ENCODE data around the gene JTB. TPM values are rescaled to one million over a fixed set of nuclear protein-coding genes. Genes with fewer than 3 reads are reported as not detected.

The JTB gene
- total RNA-seq, 2 donors from 2014 or later = 88.1 to 90.3 TPM

GRCh38 chr1:153942766-153943549 lies 34.5 kb downstream of the JTB start:
- Mint-ChIP-seq H3K36me3 (ENCODE audit: low read depth) (peaks cover 7% of the 10 kb centered on the region), H3K27me3 (no peaks in the 10 kb centered on the region), H3K4me3 (no peak overlapping the region), H3K27ac (peak overlapping the region; percentile 94), H3K4me1 (peaks cover 39% of the 10 kb centered on the region)
- no peaks in the 10 kb centered on the region for H3K9me3 ChIP-seq (ENCODE audit: control insufficient read depth, low read length, poor library complexity, severe bottlenecking)
- DNase-seq = no peak
- no peak for ATAC-seq

- peaks cover 37% of the 10 kb centered on the region for H3K4me1 Mint-ChIP-seq
- peaks cover 7% of the 10 kb centered on the region for H3K36me3 Mint-ChIP-seq (ENCODE audit: low read depth)
- H3K27ac Mint-ChIP-seq = peak overlapping the region; percentile 94
- H3K9me3 ChIP-seq (ENCODE audit: control insufficient read depth, low read length, poor library complexity, severe bottlenecking) = no peaks in the 10 kb centered on the region
- peak overlapping the region; percentile 7 for H3K4me3 Mint-ChIP-seq
- ATAC-seq = no peak
- H3K27me3 Mint-ChIP-seq = no peaks in the 10 kb centered on the region
- no peak for DNase-seq
Observed at GRCh38 chr1:153941826-153942725, 35.4 kb downstream of the JTB start.

GRCh38 chr1:153940756-153941155 lies 36.7 kb downstream of the JTB start:
- Mint-ChIP-seq H3K27ac (no peak overlapping the region), H3K4me1 (peaks cover 35% of the 10 kb centered on the region), H3K4me3 (no peak overlapping the region), H3K27me3 (no peaks in the 10 kb centered on the region), H3K36me3 (ENCODE audit: low read depth) (peaks cover 7% of the 10 kb centered on the region)
- ATAC-seq = no peak
- H3K9me3 ChIP-seq (ENCODE audit: control insufficient read depth, low read length, poor library complexity, severe bottlenecking) = no peaks in the 10 kb centered on the region
- DNase-seq = no peak

GRCh38 chr1:153939476-153939875 lies 38.0 kb downstream of the JTB start:
- H3K27ac Mint-ChIP-seq = peak overlapping the region; percentile 29
- peaks cover 29% of the 10 kb centered on the region for H3K4me1 Mint-ChIP-seq
- H3K4me3 Mint-ChIP-seq = no peak overlapping the region
- no peak for ATAC-seq
- H3K36me3 Mint-ChIP-seq (ENCODE audit: low read depth) = peaks cover 6% of the 10 kb centered on the region
- DNase-seq = no peak
- H3K9me3 ChIP-seq (ENCODE audit: control insufficient read depth, low read length, poor library complexity, severe bottlenecking) = no peaks in the 10 kb centered on the region
- no peaks in the 10 kb centered on the region for H3K27me3 Mint-ChIP-seq

DNA sequence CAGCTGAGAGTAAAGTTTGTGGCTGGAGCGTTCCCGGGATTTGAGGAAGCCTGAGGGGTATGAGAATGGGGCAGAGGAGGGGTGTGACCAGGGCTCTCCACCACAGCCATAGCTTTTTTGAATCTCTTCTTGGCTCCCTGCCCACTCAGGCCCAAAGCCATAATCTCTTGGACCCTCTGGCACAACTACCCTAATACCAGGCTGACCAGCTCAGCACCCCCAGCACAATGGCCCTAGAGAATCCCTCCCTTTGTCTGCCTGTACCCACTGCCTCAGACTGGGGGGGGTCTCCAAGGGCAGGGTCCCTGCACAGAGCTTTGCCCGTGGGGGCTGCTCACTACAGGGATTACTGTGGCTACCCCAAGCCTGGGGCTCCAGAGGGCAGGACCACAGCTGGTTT lies 38.5 kb downstream of the JTB start:
- H3K27ac Mint-ChIP-seq = peak overlapping the region; percentile 66
- peaks cover 8% of the 10 kb centered on the region for H3K36me3 Mint-ChIP-seq (ENCODE audit: low read depth)
- no peak for DNase-seq
- H3K4me3 Mint-ChIP-seq = no peak overlapping the region
- no peaks in the 10 kb centered on the region for H3K27me3 Mint-ChIP-seq
- no peaks in the 10 kb centered on the region for H3K9me3 ChIP-seq (ENCODE audit: control insufficient read depth, low read length, poor library complexity, severe bottlenecking)
- no peak for ATAC-seq
- H3K4me1 Mint-ChIP-seq = peaks cover 27% of the 10 kb centered on the region

- Mint-ChIP-seq H3K36me3 (ENCODE audit: low read depth) (peaks cover 8% of the 10 kb centered on the region), H3K27ac (peak overlapping the region; percentile 49), H3K4me1 (peaks cover 15% of the 10 kb centered on the region), H3K27me3 (no peaks in the 10 kb centered on the region), H3K4me3 (no peak overlapping the region)
- H3K9me3 ChIP-seq (ENCODE audit: control insufficient read depth, low read length, poor library complexity, severe bottlenecking) = no peaks in the 10 kb centered on the region
- no peak for DNase-seq
- ATAC-seq = no peak
Observed at GRCh38 chr1:153937331-153937730, 40.1 kb downstream of the JTB start.

- H3K27me3 Mint-ChIP-seq = no peaks in the 10 kb centered on the region
- DNase-seq (no peak), ATAC-seq (no peak)
- H3K4me3 Mint-ChIP-seq = no peak overlapping the region
- H3K4me1 Mint-ChIP-seq = peaks cover 13% of the 10 kb centered on the region
- H3K9me3 ChIP-seq (ENCODE audit: control insufficient read depth, low read length, poor library complexity, severe bottlenecking) = no peaks in the 10 kb centered on the region
- no peak overlapping the region for H3K27ac Mint-ChIP-seq
- peaks cover 8% of the 10 kb centered on the region for H3K36me3 Mint-ChIP-seq (ENCODE audit: low read depth)
Observed at GRCh38 chr1:153936011-153936802, 41.3 kb downstream of the JTB start.

GRCh38 chr1:153934746-153935145 lies 42.7 kb downstream of the JTB start:
- peaks cover 4% of the 10 kb centered on the region for H3K36me3 Mint-ChIP-seq (ENCODE audit: low read depth)
- no peak overlapping the region for H3K4me3 Mint-ChIP-seq
- H3K9me3 ChIP-seq (ENCODE audit: control insufficient read depth, low read length, poor library complexity, severe bottlenecking) = no peaks in the 10 kb centered on the region
- H3K27me3 Mint-ChIP-seq = no peaks in the 10 kb centered on the region
- DNase-seq = no peak
- H3K27ac Mint-ChIP-seq = peak overlapping the region; percentile 21
- H3K4me1 Mint-ChIP-seq = peaks cover 10% of the 10 kb centered on the region
- no peak for ATAC-seq

DNA sequence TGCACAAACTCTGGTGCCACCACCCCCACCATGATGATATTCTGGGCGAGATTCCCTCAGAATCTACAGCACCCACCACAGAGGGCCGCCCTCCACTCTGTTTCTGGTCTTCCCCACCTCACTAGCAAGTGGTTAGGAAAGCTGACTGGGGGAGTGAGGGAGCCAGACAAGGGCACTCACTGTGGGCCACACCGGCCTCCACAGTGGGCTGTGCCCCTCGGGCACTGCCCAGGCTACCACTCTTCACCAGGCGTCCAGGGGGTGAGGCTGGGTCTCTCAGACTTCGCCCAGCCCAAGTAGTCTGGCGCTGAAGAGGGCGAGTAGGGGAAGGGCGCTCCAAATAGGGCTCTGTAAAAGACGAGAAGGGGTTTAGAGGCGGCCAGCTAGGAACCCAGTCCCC lies 43.5 kb downstream of the JTB start:
- no peak overlapping the region for H3K4me3 Mint-ChIP-seq
- H3K9me3 ChIP-seq (ENCODE audit: control insufficient read depth, low read length, poor library complexity, severe bottlenecking) = no peaks in the 10 kb centered on the region
- H3K4me1 Mint-ChIP-seq = peaks cover 12% of the 10 kb centered on the region
- no peaks in the 10 kb centered on the region for H3K27me3 Mint-ChIP-seq
- peaks cover 4% of the 10 kb centered on the region for H3K36me3 Mint-ChIP-seq (ENCODE audit: low read depth)
- no peak for ATAC-seq
- DNase-seq = no peak
- H3K27ac Mint-ChIP-seq = peak overlapping the region; percentile 21

DNA sequence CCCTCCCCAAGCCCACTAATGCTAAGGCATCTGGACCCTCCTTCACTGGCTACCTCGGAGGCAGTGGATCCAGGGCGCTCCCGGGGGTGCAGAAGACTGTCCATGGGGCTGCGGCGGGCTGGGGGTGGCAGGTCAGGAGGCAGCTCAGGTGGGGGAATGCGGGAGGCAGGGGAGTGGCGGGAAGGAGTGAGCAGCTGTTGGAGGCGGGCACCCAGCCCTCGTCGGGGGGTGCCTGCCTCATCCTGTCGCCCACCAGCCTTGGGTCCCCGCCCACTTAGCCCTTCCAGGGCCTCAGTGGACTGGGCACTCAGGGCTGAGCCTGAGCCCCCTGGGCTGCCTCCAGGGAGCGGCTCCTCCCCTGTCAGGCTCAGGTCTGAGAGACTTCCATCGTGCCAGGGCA lies 44.0 kb downstream of the JTB start:
- H3K4me3 Mint-ChIP-seq = no peak overlapping the region
- ATAC-seq = no peak
- no peak overlapping the region for H3K27ac Mint-ChIP-seq
- H3K4me1 Mint-ChIP-seq = peaks cover 17% of the 10 kb centered on the region
- DNase-seq = no peak
- peaks cover 4% of the 10 kb centered on the region for H3K36me3 Mint-ChIP-seq (ENCODE audit: low read depth)
- no peaks in the 10 kb centered on the region for H3K27me3 Mint-ChIP-seq
- no peaks in the 10 kb centered on the region for H3K9me3 ChIP-seq (ENCODE audit: control insufficient read depth, low read length, poor library complexity, severe bottlenecking)

DNA sequence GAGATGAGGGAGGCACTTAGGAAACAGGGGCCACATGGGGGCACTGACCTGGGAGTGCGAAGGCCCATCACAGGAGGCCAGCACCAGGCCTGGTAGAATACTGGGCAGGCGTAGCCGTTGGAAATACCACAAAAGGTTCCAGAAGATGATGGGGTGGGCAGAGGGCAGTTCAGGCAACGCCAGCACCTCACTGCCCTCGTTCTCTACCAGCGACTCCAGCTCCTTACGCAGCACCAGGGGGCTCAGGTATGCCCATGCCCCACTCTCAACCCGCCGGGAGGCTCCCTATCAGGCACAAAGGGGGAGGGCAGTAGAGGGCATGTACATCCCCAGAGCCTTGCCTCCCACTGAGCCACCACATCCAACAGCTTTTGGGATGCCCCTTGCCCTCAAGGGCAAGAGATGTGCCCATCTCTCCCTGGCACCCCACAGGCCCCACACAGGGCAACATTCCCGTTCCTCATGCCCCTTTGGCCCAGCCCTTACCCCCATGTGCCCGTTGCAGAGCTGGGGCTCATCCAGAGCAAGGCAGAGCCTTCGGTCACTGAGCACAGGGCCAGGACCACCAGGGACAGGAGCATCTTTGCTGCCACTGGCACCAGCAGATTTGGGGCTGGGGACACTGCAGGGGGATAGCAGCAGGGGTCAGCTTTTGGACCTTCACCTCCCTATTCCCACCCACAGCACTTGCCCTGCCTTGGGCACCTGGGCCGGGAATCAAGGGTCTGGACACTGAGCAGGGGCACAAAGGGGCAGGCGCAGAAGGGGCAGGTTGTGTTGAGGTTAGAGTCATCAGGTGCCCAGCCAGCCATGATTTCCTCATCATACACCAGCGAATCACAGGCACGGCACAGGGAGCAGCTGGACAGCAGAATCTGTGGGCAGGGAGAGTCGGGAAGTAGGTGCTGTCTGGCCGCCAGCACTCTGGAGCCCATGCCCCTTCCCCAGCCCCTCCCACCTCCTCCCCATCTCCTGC lies 45.0 kb downstream of the JTB start:
- Mint-ChIP-seq H3K27me3 (no peaks in the 10 kb centered on the region), H3K4me1 (peaks cover 22% of the 10 kb centered on the region), H3K27ac (no peak overlapping the region), H3K36me3 (ENCODE audit: low read depth) (peaks cover 4% of the 10 kb centered on the region), H3K4me3 (no peak overlapping the region)
- DNase-seq (no peak), ATAC-seq (no peak)
- no peaks in the 10 kb centered on the region for H3K9me3 ChIP-seq (ENCODE audit: control insufficient read depth, low read length, poor library complexity, severe bottlenecking)
